Measurements from ENCODE around the gene ERICH2. TPM values are rescaled to one million over a fixed set of nuclear protein-coding genes. Genes with fewer than 3 reads are reported as not detected.
A peak's percentile ranks its signal among the peaks of the same experiment; 100 is the strongest.

ERICH2 gene
- total RNA-seq, 4 donors from 2014 or later = not detected

DNA sequence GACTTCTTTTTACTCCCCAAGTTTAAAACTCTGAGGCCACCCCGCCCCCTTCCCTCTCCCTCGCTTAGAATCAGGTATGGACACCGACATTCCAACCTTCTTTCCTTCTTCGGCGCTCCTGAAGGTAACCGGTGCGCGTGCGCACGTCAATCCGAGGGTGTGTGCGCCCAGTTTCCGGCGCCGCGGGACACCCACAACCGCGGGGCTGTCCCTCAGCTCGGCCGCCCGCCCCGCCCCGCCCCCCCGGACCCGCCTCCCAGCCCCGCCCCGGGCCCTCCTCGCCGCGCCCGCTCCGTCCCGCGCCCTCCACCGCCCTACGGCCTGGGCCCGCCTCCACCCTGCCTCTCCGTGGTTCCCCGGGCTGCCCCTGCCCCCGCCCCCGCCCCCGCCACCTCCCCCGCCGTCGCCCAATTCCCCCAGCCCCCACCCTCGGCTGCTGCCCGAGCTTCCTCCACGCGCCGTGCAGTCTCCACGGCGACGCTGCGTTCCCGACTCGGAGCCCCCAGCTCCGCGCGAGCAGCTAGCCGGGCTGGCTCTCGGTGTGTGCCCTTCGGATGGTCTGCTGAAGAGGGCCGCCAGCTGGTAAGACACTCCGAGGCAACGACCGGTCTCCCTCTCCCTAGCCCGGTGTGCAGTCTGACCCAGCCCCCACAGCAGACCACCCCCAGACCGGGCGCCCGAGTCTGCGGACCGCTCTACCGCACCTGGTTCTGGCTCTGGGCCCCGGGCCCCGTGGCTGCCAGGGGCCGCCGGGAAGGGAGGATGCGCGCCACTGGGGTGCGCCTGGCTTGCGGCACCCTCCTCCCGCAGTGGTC, 635 bp downstream of the ERICH2 start:
- intact Hi-C loops (cut with DNase I) = no loop called here
- Histone ChIP-seq H3K36me3 (no peaks in the 10 kb centered on the region), H3K9me3 (no peaks in the 10 kb centered on the region), H3K4me3 (peak overlapping the region; percentile 34 to 75 (median 59)), H3K27ac (peak overlapping the region; percentile 23 to 76 (median 66)), H3K4me1 (peaks cover 3 to 26% (median 7%) of the 10 kb centered on the region in 3 donors), H3K27me3 (peaks cover 0 to 59% (median 0%) of the 10 kb centered on the region in 4 donors)
- no peak for DNase-seq
- TF ChIP-seq POLR2A (IDR thresholded peaks at IDR 0.05) = no peak
- TF ChIP-seq, protein P1, sequence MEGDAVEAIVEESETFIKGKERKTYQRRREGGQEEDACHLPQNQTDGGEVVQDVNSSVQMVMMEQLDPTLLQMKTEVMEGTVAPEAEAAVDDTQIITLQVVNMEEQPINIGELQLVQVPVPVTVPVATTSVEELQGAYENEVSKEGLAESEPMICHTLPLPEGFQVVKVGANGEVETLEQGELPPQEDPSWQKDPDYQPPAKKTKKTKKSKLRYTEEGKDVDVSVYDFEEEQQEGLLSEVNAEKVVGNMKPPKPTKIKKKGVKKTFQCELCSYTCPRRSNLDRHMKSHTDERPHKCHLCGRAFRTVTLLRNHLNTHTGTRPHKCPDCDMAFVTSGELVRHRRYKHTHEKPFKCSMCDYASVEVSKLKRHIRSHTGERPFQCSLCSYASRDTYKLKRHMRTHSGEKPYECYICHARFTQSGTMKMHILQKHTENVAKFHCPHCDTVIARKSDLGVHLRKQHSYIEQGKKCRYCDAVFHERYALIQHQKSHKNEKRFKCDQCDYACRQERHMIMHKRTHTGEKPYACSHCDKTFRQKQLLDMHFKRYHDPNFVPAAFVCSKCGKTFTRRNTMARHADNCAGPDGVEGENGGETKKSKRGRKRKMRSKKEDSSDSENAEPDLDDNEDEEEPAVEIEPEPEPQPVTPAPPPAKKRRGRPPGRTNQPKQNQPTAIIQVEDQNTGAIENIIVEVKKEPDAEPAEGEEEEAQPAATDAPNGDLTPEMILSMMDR (IDR thresholded peaks at IDR 0.05) = no peak
- 0 to 1% methylated on average over 10 to 25 of the region's 82 CpGs for WGBS, 2 donors

DNA sequence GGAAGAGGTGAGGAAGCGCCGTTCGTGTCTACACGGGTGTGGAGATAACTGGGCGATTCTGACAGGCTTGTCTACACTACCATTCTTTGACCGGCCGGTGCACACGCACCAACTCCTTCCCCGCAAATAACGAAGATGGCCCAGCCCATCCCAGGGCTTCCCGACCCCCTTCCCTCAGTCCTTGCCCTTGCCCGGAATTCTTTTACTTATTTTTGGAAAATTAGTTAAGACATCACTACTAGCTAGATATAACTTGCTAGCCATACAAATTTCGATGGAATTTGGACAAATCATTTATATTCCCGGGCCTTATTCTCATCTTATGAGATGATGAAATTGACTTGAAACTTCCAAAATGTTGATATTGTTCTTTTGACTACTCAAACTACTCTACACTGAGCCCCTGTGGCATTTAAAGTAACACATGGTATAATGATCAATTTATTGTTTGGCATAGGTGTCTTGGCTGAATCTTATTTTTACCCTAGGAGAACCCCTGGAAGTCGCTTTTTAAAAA, 1.3 kb downstream of the ERICH2 start:
- Histone ChIP-seq H3K27me3 (peaks cover 0 to 59% (median 0%) of the 10 kb centered on the region in 4 donors), H3K36me3 (no peaks in the 10 kb centered on the region), H3K9me3 (no peaks in the 10 kb centered on the region), H3K4me3 (peak overlapping the region; percentile 34 to 75 (median 59)), H3K27ac (peak overlapping the region in 3 of 4 donors; percentile 65 to 76 (median 66)), H3K4me1 (peaks cover 3 to 26% (median 7%) of the 10 kb centered on the region in 3 donors)
- WGBS, 2 donors = 7 to 12% methylated on average over 13 to 15 of the region's 15 CpGs
- TF ChIP-seq, protein P1 (IDR thresholded peaks at IDR 0.05) = no peak
- no peak for TF ChIP-seq POLR2A (IDR thresholded peaks at IDR 0.05)
- no peak for DNase-seq
- intact Hi-C loops (cut with DNase I) = no loop called here

DNA sequence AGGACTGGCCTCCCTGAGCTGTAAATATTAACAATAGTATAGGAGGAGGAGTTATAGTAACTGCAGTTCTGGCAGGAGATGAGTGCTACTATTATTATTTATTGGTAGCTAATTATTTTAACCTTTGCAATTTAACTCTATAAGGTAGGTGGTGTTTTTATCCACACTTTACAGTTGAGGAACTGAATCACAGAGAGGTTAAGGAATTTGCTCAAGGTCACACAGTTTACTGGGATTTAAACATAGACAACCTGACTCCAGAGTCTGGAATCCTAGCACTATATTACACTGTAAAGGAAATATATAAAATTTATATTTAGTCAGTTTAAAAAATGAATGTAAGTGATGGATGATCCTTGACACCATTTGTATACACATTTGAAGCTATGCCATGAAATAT, 2.1 kb downstream of the ERICH2 start:
- intact Hi-C loops (cut with DNase I) = no loop called here
- TF ChIP-seq, protein P1 (IDR thresholded peaks at IDR 0.05) = no peak
- no peak for TF ChIP-seq POLR2A (IDR thresholded peaks at IDR 0.05)
- DNase-seq = no peak
- peaks cover 0 to 59% (median 0%) of the 10 kb centered on the region in 4 donors for H3K27me3 ChIP-seq
- H3K4me1 ChIP-seq = peaks cover 3 to 22% (median 7%) of the 10 kb centered on the region in 3 donors
- H3K9me3 ChIP-seq = no peaks in the 10 kb centered on the region
- no peaks in the 10 kb centered on the region for H3K36me3 ChIP-seq
- H3K4me3 ChIP-seq = no peak overlapping the region
- no peak overlapping the region for H3K27ac ChIP-seq

DNA sequence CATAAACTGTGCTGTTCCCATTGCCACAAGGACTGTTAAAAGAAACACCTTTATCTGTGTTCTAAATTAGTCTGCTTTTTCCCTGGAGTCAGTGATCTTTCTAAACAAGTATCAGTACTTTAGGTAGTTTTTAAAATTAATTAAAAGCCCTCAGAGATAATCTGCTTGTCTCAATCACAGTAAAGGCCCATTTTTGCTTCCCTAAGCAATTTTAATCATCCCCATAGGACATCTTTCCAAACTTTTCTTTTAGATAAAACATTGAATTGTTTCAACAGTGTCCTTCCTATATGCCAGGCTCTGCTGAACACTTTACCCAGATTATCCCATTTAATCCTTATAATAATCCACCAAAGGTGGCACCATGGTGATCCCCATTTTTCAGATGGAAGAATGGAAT, 3.9 kb downstream of the ERICH2 start:
- H3K27ac ChIP-seq = no peak overlapping the region
- no peak for TF ChIP-seq POLR2A (IDR thresholded peaks at IDR 0.05)
- TF ChIP-seq, protein P1 (IDR thresholded peaks at IDR 0.05) = no peak
- H3K27me3 ChIP-seq = peaks cover 0 to 52% (median 0%) of the 10 kb centered on the region in 4 donors
- H3K4me3 ChIP-seq = no peak overlapping the region
- intact Hi-C loops (cut with DNase I) = no loop called here
- H3K36me3 ChIP-seq = no peaks in the 10 kb centered on the region
- no peak for DNase-seq
- no peaks in the 10 kb centered on the region for H3K9me3 ChIP-seq
- peaks cover 3 to 22% (median 7%) of the 10 kb centered on the region in 3 donors for H3K4me1 ChIP-seq

DNA sequence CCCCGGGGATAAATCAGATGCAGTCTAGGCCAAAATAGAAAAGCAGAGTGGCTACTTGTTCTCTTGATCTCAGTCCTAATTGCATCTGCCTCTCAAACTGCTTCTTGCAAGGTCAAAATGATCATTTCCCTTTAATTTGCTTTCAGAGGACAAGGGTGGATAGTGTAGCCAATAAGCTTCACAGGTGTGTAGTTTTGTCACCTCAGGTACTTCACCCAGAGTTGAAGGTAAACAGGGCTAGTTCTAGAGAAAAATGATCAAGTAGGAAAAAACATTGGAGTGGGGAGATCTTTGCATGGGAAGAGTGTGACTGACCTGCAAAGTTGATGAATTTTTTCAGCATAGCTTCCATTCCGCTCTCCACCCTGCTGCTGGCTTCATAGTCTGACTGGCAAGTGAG, 8.7 kb downstream of the ERICH2 start:
- Histone ChIP-seq H3K4me1 (no peaks in the 10 kb centered on the region), H3K9me3 (no peaks in the 10 kb centered on the region), H3K27me3 (peaks cover 0 to 6% (median 0%) of the 10 kb centered on the region in 4 donors), H3K4me3 (no peak overlapping the region), H3K36me3 (no peaks in the 10 kb centered on the region), H3K27ac (no peak overlapping the region)
- TF ChIP-seq POLR2A (IDR thresholded peaks at IDR 0.05) = no peak
- TF ChIP-seq, protein P1 (IDR thresholded peaks at IDR 0.05) = no peak
- no peak for DNase-seq
- intact Hi-C loops (cut with DNase I) = no loop called here
- 42 to 54% methylated on average over 2 of the region's 2 CpGs for WGBS, 2 donors

All from esophagus squamous epithelium (tissue), 5 donors.